Sigmoid colon (tissue), 4 donors: ENCODE results near the gene LANCL1.

ENCODE experiments used
- EP300 ChIP-seq, 4 donors: sonication (generic); formaldehyde crosslinking; IDR thresholded peaks; one replicate each; pipeline ENCODE4 v1.6.1; 2017; ENCODE audit warnings: antibody characterized with exemption in 4 of 4
- POLR2A ChIP-seq, 2 donors: fragments of 450-650 bp; IDR thresholded peaks; one replicate each; pipeline ENCODE4 v1.6.1; 2016; ENCODE audit warnings: antibody characterized with exemption in 2 of 2, mild to moderate bottlenecking in 2 of 2, moderate library complexity in 2 of 2
- TF ChIP-seq, protein P1 (sequence below), 4 experiments: fragments of 450-650 bp in 3 of 4; fragments of 200-600 bp in 1 of 4; IDR thresholded peaks; one replicate each; pipeline ENCODE4 v1.5.1; 2016 to 2019; ENCODE audit warnings: antibody characterized with exemption in 4 of 4, mild to moderate bottlenecking in 3 of 4, moderate library complexity in 2 of 4

GRCh38 chr2:210421916-210422315, 54.6 kb downstream of the LANCL1 start:
- TF ChIP-seq, protein P1, sequence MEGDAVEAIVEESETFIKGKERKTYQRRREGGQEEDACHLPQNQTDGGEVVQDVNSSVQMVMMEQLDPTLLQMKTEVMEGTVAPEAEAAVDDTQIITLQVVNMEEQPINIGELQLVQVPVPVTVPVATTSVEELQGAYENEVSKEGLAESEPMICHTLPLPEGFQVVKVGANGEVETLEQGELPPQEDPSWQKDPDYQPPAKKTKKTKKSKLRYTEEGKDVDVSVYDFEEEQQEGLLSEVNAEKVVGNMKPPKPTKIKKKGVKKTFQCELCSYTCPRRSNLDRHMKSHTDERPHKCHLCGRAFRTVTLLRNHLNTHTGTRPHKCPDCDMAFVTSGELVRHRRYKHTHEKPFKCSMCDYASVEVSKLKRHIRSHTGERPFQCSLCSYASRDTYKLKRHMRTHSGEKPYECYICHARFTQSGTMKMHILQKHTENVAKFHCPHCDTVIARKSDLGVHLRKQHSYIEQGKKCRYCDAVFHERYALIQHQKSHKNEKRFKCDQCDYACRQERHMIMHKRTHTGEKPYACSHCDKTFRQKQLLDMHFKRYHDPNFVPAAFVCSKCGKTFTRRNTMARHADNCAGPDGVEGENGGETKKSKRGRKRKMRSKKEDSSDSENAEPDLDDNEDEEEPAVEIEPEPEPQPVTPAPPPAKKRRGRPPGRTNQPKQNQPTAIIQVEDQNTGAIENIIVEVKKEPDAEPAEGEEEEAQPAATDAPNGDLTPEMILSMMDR (IDR thresholded peaks at IDR 0.05): no peak
- TF ChIP-seq POLR2A (IDR thresholded peaks at IDR 0.05) (no peak), EP300 (IDR thresholded peaks at IDR 0.05) (no peak)
